ENCODE results near the gene CMTM5.

CMTM5 gene

GRCh38 chr14:23361763-23362162 lies 15.1 kb upstream of the CMTM5 start:
- no peak for DNase-seq (ENCODE audit: extremely low read depth, low read depth)
- TF ChIP-seq, protein P1, sequence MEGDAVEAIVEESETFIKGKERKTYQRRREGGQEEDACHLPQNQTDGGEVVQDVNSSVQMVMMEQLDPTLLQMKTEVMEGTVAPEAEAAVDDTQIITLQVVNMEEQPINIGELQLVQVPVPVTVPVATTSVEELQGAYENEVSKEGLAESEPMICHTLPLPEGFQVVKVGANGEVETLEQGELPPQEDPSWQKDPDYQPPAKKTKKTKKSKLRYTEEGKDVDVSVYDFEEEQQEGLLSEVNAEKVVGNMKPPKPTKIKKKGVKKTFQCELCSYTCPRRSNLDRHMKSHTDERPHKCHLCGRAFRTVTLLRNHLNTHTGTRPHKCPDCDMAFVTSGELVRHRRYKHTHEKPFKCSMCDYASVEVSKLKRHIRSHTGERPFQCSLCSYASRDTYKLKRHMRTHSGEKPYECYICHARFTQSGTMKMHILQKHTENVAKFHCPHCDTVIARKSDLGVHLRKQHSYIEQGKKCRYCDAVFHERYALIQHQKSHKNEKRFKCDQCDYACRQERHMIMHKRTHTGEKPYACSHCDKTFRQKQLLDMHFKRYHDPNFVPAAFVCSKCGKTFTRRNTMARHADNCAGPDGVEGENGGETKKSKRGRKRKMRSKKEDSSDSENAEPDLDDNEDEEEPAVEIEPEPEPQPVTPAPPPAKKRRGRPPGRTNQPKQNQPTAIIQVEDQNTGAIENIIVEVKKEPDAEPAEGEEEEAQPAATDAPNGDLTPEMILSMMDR (IDR thresholded peaks at IDR 0.05; ENCODE audit: low read depth, low read length, missing control alignments): no peak

GRCh38 chr14:23362200-23362599 lies 14.6 kb upstream of the CMTM5 start:
- DNase-seq (ENCODE audit: extremely low read depth, low read depth): no peak
- no peak overlapping the region for H3K4me3 ChIP-seq (replicated peaks; ENCODE audit: low read depth, low read length)
- TF ChIP-seq, protein P1 (IDR thresholded peaks at IDR 0.05; ENCODE audit: low read depth, low read length, missing control alignments): no peak

More at GRCh38 chr14:23361763-23362162, 15.1 kb upstream of the CMTM5 start:
- H3K4me3 ChIP-seq (replicated peaks; ENCODE audit: low read depth, low read length): no peak overlapping the region

- H3K4me3 ChIP-seq (replicated peaks; ENCODE audit: low read depth, low read length): peak overlapping the region; percentile 53
- TF ChIP-seq, protein P1 (IDR thresholded peaks at IDR 0.05; ENCODE audit: low read depth, low read length, missing control alignments): no peak
- no peak for DNase-seq (ENCODE audit: extremely low read depth, low read depth)
Measured at GRCh38 chr14:23364164-23365035, 12.4 kb upstream of the CMTM5 start.

DNA sequence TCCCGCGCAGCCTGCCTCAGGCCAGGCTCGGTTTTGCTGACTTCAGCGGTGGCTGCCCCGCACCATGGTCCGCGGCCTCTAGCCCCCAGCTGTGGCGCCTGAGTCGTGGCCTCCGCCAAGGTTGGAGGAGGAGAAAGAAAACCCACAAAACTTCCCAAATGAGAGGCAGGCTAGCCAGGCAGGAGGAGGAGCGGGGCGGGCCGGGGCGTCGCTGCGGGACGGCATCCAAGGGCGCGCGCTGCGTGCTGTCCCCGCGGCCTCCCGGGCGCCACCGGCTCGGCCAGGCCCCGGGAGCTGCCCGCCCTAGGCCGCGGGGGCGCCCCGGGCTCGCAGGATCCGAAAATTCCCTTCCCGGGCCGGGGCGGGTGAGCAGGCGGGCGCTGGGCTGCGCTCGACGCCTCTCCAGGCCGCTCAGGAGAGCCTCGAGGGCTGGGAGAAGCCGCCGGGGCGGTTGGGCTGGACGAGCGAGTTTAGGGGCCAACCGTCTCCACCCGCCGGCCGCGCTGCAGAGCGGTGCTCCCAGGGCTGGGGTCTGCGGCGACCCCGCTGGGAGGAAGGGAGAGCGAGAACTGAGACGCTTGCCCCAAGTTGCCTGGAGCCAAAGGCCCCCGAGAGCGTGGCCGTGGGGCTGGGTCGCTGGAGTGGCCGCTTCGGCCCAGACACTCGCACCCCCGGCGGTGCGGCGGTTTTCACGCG lies 11.7 kb upstream of the CMTM5 start, which contains the start of gene EFS:
TSS of gene EFS (minus strand) at position 137 of the 696 bp plus-strand sequence. CDS start 147 bp downstream, outside the sequence.
- DNase-seq (ENCODE audit: extremely low read depth, low read depth): no peak
- H3K4me3 ChIP-seq (replicated peaks; ENCODE audit: low read depth, low read length): peak within 1 kb of the TSS; percentile 53
- TF ChIP-seq, protein P1 (IDR thresholded peaks at IDR 0.05; ENCODE audit: low read depth, low read length, missing control alignments): no peak

DNA sequence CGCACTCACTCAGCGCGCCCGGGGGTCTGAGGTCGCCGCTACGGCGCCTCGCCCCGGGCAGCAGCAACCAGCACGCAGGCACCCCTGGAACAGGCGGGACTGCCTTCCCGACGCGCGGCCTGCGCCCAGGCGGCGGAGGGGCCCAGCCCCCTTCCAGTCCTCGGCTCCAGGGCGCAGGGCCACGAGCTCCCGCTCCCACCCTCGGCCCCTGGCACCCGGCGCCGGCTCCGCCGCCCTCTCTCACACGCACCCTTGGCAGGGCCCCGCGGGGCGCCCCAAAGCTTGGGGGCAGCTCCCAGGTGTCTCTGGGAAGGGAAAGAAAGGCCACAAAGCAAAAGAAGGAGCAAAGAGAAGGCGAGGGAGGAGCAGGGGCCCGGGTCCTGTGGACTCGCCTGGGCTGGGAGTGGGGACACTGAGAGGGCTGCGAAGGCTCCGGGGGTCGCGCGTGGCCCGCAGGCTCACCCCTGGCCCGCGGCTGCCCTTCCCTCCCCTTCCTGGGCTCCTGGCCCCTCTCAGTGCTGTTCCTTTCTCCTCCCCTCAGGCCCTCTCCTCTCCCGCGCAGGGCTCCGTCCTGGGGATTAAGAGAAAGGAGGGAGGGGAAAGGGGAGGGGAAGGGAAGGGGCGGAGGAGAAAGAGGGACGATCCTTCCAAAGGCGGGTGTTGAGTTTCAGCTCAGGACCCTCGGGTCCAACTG lies 11.0 kb upstream of the CMTM5 start:
- H3K4me3 ChIP-seq (replicated peaks; ENCODE audit: low read depth, low read length): peak overlapping the region; percentile 53
- peak; percentile 38 for DNase-seq (ENCODE audit: extremely low read depth, low read depth)
- TF ChIP-seq, protein P1 (IDR thresholded peaks at IDR 0.05; ENCODE audit: low read depth, low read length, missing control alignments): no peak

- TF ChIP-seq, protein P1 (IDR thresholded peaks at IDR 0.05; ENCODE audit: low read depth, low read length, missing control alignments): no peak
- no peak for DNase-seq (ENCODE audit: extremely low read depth, low read depth)
- peak overlapping the region; percentile 53 for H3K4me3 ChIP-seq (replicated peaks; ENCODE audit: low read depth, low read length)
Measured at GRCh38 chr14:23366426-23366921, 10.4 kb upstream of the CMTM5 start.

Data from HFF-Myc (cell line).